Transverse colon (tissue), 4 donors: ENCODE results near the gene SULT4A1.

Experiments
- POLR2AphosphoS5 ChIP-seq, 3 donors: sonication (generic); formaldehyde crosslinking; IDR thresholded peaks; one replicate each; pipeline ENCODE4 v1.6.1; 2016; ENCODE audit warnings: antibody characterized with exemption in 3 of 3
- TF ChIP-seq, protein P1 (sequence below), 5 experiments: fragments of 200-600 bp in 3 of 5; fragments of 450-650 bp in 2 of 5; sonication (generic) in 3 of 5; IDR thresholded peaks; 1 replicate in 2 of 5; 2 replicates in 3 of 5; pipeline ENCODE4 v1.5.1; 2016 to 2017; ENCODE audit warnings: antibody characterized with exemption in 5 of 5, inconsistent platforms in 3 of 5, mild to moderate bottlenecking in 2 of 5, moderate library complexity in 1 of 5

GRCh38 chr22:43887391-43887790 is 25.1 kb upstream of the SULT4A1 start:
- TF ChIP-seq, protein P1, sequence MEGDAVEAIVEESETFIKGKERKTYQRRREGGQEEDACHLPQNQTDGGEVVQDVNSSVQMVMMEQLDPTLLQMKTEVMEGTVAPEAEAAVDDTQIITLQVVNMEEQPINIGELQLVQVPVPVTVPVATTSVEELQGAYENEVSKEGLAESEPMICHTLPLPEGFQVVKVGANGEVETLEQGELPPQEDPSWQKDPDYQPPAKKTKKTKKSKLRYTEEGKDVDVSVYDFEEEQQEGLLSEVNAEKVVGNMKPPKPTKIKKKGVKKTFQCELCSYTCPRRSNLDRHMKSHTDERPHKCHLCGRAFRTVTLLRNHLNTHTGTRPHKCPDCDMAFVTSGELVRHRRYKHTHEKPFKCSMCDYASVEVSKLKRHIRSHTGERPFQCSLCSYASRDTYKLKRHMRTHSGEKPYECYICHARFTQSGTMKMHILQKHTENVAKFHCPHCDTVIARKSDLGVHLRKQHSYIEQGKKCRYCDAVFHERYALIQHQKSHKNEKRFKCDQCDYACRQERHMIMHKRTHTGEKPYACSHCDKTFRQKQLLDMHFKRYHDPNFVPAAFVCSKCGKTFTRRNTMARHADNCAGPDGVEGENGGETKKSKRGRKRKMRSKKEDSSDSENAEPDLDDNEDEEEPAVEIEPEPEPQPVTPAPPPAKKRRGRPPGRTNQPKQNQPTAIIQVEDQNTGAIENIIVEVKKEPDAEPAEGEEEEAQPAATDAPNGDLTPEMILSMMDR (IDR thresholded peaks at IDR 0.05), result no peak
- no peak for TF ChIP-seq POLR2AphosphoS5 (IDR thresholded peaks at IDR 0.05)
